ENCODE measurements around the gene PLG.

DNA sequence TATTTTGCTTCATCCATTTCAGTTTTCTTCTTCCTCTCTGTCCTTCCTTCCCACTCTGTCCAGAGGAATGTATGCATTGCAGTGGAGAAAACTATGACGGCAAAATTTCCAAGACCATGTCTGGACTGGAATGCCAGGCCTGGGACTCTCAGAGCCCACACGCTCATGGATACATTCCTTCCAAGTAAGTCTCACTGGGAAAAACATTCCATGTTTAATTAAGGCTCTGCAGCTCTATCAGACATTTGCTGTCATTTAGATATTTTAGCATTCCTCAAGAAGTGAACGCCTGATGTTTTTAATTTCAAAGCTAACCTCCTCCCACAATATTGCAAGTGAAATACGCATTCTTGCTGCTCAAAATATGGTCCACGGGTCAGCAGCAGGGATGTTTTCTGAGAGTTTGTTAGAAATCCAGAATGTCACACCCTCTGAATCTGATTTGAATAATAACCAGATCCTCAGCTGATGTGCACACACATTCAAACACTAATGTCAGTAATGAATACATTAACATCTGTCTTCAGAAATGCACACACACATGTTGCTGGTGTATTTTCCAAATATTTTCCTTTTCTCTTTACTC is 12.8 kb downstream of the PLG start:
- TF ChIP-seq POLR2A (IDR thresholded peaks at IDR 0.05; ENCODE audit: low read depth, low read length) (no peak), SMC3 (IDR thresholded peaks at IDR 0.05; ENCODE audit: low read depth, low read length) (no peak), CEBPB (IDR thresholded peaks at IDR 0.05; ENCODE audit: low read depth, low read length) (no peak), RAD21 (IDR thresholded peaks at IDR 0.05; ENCODE audit: low read length) (no peak), RFX5 (IDR thresholded peaks at IDR 0.05; ENCODE audit: low read depth, low read length) (no peak), RCOR1 (IDR thresholded peaks at IDR 0.05; ENCODE audit: insufficient replicate concordance, low read length) (no peak)
- TF ChIP-seq, protein P1, sequence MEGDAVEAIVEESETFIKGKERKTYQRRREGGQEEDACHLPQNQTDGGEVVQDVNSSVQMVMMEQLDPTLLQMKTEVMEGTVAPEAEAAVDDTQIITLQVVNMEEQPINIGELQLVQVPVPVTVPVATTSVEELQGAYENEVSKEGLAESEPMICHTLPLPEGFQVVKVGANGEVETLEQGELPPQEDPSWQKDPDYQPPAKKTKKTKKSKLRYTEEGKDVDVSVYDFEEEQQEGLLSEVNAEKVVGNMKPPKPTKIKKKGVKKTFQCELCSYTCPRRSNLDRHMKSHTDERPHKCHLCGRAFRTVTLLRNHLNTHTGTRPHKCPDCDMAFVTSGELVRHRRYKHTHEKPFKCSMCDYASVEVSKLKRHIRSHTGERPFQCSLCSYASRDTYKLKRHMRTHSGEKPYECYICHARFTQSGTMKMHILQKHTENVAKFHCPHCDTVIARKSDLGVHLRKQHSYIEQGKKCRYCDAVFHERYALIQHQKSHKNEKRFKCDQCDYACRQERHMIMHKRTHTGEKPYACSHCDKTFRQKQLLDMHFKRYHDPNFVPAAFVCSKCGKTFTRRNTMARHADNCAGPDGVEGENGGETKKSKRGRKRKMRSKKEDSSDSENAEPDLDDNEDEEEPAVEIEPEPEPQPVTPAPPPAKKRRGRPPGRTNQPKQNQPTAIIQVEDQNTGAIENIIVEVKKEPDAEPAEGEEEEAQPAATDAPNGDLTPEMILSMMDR (conservative IDR thresholded peaks at IDR 0.05; ENCODE audit: low read depth, low read length): no peak

Data from IMR-90 (cell line).